ENCODE results near the gene GPC3. TPM values are rescaled to one million over a fixed set of nuclear protein-coding genes. Genes with fewer than 3 reads are reported as not detected.

GPC3 gene
- total RNA-seq, 4 donors from 2014 or later = 1.4 to 5.8 (median 2.7) TPM

- no peaks in the 10 kb centered on the region for H3K36me3 ChIP-seq
- H3K9me3 ChIP-seq = no peaks in the 10 kb centered on the region
- TF ChIP-seq POLR2A (IDR thresholded peaks at IDR 0.05) (no peak), CTCF (IDR thresholded peaks at IDR 0.05 in 4 of 5, conservative IDR thresholded peaks at IDR 0.05 in 1 of 5) (no peak)
- H3K4me3 ChIP-seq = no peak overlapping the region
- intact Hi-C loops (cut with DNase I; ENCODE audit: low total_unique reads) (no loop called here), in situ Hi-C loops (cut with MboI; ENCODE audit: low sequenced_read_pairs in 4 of 4) (no loop called here)
- DNase-seq = no peak
- no peaks in the 10 kb centered on the region for H3K27me3 ChIP-seq
- no peak overlapping the region for H3K27ac ChIP-seq
- ATAC-seq = no peak
- H3K4me1 ChIP-seq = no peaks in the 10 kb centered on the region
Measured at GRCh38 chrX:133956570-133957340, 28.6 kb downstream of the GPC3 start.

- no peaks in the 10 kb centered on the region for H3K9me3 ChIP-seq
- no peak for TF ChIP-seq CTCF (IDR thresholded peaks at IDR 0.05 in 4 of 5, conservative IDR thresholded peaks at IDR 0.05 in 1 of 5)
- no peak for TF ChIP-seq POLR2A (IDR thresholded peaks at IDR 0.05)
- H3K27me3 ChIP-seq = no peaks in the 10 kb centered on the region
Measured at GRCh38 chrX:133953785-133954355, 31.5 kb downstream of the GPC3 start.

GRCh38 chrX:133953078-133953477, 32.3 kb downstream of the GPC3 start:
- intact Hi-C loops (cut with DNase I; ENCODE audit: low total_unique reads) (no loop called here), in situ Hi-C loops (cut with MboI; ENCODE audit: low sequenced_read_pairs in 4 of 4) (no loop called here)
- DNase-seq = no peak
- no peak for ATAC-seq
- Histone ChIP-seq H3K27ac (no peak overlapping the region), H3K27me3 (no peaks in the 10 kb centered on the region), H3K4me1 (no peaks in the 10 kb centered on the region), H3K4me3 (no peak overlapping the region), H3K9me3 (no peaks in the 10 kb centered on the region), H3K36me3 (no peaks in the 10 kb centered on the region)
- TF ChIP-seq CTCF (IDR thresholded peaks at IDR 0.05 in 4 of 5, conservative IDR thresholded peaks at IDR 0.05 in 1 of 5) = no peak
- TF ChIP-seq POLR2A (IDR thresholded peaks at IDR 0.05) = no peak

More at GRCh38 chrX:133953785-133954355, 31.5 kb downstream of the GPC3 start:
- H3K36me3 ChIP-seq = no peaks in the 10 kb centered on the region
- intact Hi-C loops (cut with DNase I; ENCODE audit: low total_unique reads) (no loop called here), in situ Hi-C loops (cut with MboI; ENCODE audit: low sequenced_read_pairs in 4 of 4) (no loop called here)
- DNase-seq = no peak
- H3K4me1 ChIP-seq = no peaks in the 10 kb centered on the region
- H3K4me3 ChIP-seq = no peak overlapping the region
- no peak for ATAC-seq
- H3K27ac ChIP-seq = no peak overlapping the region

- H3K27ac ChIP-seq = no peak overlapping the region
- H3K27me3 ChIP-seq = no peaks in the 10 kb centered on the region
- ATAC-seq = no peak
- no peak for TF ChIP-seq POLR2A (IDR thresholded peaks at IDR 0.05)
- TF ChIP-seq CTCF (IDR thresholded peaks at IDR 0.05 in 4 of 5, conservative IDR thresholded peaks at IDR 0.05 in 1 of 5) = no peak
- intact Hi-C loops (cut with DNase I; ENCODE audit: low total_unique reads) (no loop called here), in situ Hi-C loops (cut with MboI; ENCODE audit: low sequenced_read_pairs in 4 of 4) (no loop called here)
- H3K36me3 ChIP-seq = no peaks in the 10 kb centered on the region
- no peak overlapping the region for H3K4me3 ChIP-seq
- no peaks in the 10 kb centered on the region for H3K9me3 ChIP-seq
- no peak for DNase-seq
- H3K4me1 ChIP-seq = no peaks in the 10 kb centered on the region
Measured at GRCh38 chrX:133951098-133951497, 34.3 kb downstream of the GPC3 start.
